T-helper 22 cell (primary cell): ENCODE results near the gene SBSN.
"Not testable (repeated sequence)": the region's sequence is repeated elsewhere in the genome, so short reads cannot be mapped to it uniquely, and the experiment has no call there.

Source experiments
- DNase-seq: peaks from one replicate; pipeline ENCODE4 v3.0.0-alpha.2; 2020; ENCODE audit warnings: low read depth

SBSN gene

DNA sequence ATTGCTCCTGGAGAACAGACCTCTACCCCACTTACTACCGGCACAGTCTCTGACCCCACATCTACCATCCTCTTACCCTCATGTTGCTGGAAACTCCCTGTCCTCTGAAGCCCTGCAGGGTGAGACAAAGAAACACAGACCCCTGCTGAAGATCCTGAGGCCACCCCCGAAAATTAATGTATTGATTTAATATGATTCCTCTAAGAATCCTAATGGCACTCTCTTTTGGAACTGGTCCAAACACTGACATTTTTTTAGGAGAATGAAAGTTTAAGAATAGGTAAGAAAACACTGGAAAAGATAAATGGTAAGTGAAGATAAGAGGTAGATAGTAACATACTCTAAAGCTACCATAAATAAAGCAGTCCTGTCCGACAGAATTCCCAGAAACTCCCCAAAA is 20.0 kb downstream of the SBSN start:
- no peak for DNase-seq

DNA sequence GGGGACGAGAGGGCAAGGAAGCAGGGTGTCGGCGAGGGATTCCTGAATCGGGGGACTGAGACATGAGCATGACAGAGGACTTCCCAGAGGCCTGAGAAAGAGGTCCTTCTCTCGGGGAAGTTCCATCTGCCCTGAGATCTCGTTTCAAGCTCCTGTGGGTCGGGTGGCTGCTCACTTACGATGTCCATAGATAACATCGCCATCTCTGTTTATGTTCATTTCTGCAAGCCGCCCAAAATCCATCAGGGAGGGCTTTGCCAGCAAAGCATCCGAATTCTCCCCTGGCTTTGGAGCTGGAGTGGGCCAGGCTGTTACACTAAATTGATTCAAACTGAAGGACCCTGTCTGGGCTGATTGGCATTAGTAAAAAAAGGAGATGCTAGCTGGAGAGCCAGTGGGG is 20.6 kb downstream of the SBSN start:
- no peak for DNase-seq

DNA sequence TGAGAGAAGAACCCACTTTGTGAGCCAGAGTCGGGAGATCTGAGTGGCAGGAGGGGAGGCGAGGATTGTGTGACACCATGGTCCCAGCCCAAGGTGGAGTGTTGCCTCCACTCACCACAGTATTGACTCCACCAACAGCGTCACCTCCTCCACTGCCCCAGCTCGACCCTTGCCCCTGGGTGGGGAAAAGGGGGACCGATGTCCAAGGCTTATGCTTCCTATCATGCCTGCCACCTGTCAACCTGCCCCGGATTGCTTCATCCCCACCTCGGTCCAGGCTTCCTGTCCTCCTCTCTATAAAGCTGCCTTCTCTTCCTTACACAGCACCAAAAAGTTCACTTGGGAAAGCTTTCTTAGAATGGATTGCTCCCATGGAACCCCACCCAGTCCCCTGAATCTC is 22.1 kb downstream of the SBSN start:
- DNase-seq: no peak

DNA sequence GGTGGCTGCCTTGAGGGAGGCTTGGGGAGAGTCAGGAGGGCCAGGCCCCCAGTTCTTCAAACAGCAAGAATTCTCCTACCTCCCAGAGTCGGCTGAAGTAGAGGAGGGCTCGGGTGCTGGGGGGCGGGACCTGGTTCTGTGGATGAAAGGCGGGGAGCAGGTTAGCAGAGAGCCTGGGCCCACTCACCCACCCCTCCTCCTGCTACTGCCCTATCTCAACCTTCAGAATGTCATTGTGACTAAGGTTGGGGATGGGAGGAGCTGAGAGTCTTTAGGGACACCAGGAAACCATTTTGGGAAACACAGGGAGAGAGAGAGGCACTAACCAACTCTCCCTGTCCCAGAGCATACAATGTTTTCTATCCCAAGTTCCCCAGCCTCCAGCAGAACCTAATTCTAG is 25.4 kb downstream of the SBSN start:
- DNase-seq: no peak

DNA sequence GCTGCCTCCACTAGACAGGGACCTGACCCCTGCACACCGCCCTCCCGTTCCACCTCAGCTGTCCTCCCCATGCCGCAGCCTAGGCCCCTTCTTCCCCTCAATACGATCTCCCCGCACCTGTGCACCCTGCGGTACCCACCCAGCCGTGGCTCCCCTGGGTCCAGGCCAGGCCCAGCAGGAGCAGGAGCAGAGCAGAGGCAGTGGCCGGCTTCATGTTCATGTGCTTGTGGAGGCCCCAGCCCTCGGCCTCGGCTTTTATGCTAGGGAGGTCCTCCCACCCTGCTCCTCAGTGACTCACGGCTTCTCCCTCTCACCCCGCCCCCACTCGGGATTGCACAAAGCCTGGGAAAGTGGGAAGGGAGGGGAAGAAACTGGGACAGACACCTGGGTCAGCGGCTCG is 26.4 kb downstream of the SBSN start:
- DNase-seq: no peak

DNA sequence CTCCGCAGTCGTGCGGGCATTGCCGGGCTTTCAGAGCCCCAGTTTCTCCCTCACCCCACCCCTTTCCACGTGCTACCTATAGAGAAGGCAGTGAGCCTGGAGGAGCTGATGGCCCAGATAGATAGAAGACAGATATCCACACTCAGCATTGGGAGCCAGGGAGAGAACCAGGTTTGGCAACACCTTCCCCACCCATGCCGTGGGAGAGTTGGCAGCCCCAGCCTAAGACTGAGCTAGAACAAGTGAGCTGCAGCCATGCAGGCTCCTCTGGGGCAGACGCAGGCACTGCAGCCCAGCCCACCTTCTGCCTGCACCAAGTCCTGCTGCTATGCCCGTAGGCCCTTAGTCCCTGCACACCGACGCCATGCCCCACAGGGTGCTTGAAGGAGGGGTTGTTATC is 27.5 kb downstream of the SBSN start:
- DNase-seq: no peak

DNA sequence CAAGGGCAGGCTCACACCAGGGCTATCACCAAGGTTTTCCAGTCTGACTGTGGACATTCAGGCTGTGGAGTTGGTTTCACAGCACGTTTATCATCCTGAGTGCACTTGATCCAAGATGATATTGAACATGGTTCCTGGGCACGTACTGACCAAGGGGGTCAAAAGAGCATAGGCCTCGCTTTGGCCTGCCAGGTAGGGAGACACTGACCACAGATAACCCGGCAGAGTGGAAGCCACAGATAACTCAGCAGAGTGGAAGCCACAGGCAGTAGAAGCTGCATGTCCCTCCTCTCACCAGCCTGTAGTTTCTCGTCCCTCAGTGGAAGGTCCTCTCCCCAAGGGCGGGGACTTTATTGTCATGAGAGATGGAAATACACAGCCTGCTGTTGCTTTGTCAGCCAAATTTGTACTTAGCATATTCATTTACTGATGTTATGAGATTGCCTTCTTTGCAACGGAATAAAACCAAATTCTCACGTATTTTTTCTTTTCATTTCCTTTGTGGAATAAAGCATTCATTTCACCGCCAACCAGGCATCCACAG is 29.1 kb downstream of the SBSN start:
- DNase-seq: no peak

DNA sequence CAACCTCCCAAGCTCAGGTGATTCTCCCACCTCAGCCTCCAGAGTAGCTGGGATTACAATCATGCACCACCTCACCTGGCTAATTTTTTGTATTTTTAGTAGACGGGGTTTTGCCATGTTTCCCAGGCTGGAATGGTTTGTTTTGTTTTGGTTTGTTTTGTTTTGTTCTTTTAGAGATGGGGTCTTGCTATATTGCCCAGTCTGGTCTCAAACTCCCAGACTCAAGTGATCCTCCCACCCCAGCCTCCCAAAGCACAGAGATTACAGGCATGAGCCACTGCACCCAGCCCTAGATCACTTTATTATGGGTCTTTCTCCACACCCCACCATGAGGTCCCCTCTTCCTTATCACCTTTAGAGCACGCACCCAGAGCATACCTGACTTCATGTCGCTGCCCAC is 29.9 kb downstream of the SBSN start:
- no peak for DNase-seq

DNA sequence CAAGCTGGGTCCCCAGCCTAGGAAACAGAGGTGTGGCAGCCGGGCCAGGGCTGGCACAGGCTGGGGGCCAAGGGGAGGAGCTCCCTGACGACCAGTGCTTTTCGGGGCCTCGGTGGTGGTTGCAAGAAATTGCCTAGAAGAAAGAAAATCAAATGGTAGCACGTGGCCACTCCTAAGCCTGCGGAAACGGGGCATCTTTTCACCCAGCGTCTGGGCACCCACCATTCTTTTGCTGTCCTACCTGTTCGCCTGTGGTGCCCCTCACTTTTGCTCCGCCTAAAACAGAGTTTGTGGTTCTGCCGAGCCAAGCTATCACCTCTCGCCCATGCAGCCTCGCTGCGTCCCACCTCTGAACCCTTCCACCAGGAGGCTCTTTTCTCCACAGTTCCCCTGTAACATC is 30.7 kb downstream of the SBSN start:
- DNase-seq: no peak

DNA sequence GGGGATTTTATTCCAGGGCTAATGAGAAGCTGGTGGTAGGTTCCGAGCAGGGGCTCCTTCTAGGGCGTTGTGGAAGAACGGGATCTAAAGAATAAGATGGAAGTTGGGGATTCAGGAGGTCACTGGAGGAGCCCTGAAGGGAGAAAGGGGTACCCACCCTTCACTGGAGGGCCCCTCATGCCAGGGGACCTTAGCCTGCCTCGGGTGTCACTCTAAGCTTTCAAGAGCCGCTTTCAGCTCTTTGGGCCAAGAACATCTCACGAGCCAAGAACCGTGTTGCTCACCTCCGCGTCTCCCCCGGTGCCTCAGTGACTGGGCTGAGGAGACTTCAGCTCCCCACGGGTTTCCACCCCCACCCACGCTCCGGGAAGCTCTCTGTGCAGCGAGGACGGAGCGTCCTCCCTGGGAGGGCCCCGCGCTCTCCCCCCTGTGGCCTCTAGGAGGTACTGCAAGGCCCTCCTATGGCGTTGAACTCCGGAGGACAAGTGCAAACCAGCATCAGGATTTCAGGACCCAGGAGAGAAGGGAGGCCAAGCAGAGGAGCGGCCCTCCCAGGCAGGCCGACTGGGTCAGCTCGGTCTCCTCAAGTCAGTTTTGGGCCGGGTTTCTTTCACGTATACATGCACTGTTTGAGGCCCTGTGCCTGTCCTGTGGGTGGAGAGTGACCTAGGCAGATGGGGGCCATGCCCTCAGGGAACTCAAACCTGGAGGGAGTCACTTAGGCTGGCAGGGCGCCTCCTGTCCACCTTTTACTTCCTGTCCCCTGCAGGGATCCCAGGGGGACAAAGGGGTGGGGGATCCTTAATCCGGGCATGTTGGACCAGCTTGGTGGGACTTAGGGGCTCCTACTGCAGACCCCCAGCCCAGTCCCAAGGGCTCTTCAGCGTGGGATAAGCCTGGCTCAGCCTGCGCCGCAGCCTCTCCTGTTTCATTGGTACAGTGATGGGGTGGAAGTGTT is 32.7 kb downstream of the SBSN start:
- DNase-seq: peak; percentile 25

DNA sequence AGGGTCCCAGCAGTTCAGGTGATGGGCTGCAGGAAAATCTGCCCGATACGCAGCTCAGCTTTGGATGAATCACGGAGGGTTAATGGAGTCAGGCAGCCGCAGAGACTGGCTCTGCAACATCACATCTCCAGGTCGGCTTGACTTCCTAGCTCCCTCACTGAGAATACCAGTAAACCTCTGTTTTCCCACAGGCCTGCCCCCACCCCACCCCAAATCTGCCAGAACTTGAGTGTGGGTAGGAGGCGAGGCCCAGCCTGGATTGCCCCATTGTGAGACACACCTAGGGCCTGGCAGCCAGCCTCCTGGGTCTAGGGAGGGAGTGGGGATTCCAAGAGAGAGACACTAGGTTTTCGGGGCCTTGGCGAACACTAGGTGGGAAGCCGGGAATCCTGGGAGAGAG is 34.1 kb downstream of the SBSN start:
- DNase-seq: no peak

DNA sequence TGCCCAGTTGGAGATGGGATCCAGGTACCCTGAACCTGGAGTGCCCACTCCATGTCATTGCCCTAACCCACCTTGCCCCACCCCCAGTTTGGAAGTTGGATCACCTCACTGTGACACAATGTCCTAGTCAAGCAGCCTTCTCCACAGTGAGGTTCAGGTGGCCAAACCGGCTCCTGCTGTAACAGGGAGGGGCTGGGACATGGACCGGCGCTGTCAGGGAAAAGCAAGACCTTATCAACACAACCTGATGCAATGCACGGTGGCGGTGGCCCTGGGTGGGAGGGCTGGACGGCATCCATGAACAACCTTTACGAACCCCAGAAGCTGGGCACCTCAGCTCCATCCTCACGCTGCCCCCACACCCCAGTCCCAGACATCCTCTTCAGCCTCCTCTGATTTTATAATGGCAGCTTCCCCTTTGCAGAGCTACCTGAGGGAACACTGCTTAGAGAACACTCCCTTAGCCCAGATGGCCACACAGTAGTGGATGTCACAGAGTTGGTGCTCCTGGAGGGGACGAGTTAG is 36.2 kb downstream of the SBSN start:
- no peak for DNase-seq

DNA sequence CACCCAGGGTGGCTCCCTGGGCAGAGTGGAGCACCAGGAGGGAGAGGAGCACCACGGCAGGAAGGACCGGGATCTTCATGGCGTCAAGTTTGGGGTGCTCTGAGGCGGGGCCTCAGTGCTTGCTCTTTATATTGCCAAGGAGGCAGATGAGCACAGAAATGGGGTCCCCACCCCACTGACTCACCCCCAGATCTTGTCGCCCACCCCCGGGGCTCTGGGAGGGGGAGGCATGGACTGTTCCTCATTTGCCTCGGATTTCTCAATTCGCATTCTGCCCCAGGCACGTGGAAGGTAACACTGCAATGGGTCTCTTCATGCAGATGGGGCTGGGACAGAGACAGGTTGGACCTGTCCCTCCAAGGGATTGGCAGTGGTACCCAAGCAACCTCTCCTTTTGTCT is 37.7 kb downstream of the SBSN start, which contains the start of gene KRTDAP:
TSS of gene KRTDAP (minus strand) at position 101 of the 400 bp plus-strand sequence. CDS start at position 79, 22 bp downstream.
- no peak for DNase-seq

DNA sequence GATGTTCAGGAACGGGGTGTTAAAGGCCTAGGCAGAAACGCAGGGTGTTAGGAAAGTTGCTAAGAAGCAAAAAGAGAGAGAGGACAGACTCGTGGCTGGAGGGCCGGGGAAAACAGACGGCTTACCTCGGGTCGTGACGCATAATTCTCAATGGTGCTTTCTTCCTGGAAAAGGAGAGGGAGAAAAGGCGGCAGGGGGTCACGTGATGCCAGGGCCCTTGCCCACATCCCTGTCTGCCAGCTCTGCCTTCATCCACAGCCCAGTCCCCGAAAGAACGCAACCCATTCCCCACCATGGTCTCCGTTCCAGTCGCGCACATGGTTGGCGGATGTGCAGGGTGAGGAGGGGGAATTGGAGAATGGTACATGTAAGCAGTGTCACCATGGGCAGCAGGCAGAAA is 39.4 kb downstream of the SBSN start:
- no peak for DNase-seq

DNA sequence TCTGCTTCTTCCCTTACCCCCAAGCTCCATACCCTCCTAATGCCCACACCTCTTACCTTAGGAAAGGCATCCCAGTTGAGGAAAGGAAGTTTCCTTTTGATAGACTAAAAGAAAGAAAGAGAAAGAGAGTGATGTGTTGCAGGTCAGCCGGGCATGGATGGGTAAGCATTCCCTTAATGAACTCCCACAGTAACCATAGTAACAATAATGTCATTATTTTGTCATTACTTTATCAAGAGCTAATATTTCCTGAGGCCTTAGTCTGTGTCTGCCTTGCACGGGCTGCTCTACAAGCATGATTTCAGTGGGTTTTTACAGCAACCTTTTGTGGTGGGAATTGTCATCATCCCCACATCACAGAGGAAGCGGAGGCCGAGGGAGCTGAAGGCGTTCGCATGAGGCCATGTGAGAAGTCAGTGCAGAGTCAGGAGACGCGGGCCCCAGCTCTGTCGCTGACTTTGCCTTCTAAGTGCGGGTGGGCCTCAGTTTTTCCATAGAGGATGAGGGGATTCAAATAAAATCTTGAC is 40.4 kb downstream of the SBSN start:
- DNase-seq: no peak

DNA sequence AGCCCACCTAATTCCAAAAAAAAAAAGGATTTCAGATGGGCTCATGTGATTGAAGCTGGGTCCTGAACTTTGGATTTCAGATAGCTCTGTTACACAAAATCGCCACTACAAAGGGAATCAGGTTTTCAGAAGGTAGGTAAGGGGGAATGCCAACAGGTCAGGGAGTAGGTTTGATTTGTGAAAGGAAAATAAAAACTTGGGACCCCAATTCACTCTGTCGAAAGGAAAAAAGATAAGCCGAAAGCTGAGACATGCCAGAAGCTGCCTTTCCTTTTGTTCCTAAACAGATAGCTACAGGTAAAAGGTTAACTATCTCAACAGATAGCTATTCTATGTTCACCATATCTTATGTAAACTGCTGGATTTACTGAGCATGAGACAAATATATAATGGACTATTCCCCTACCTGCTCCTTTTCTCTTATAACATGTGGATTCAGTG is 41.8 kb downstream of the SBSN start:
- DNase-seq: no peak

DNA sequence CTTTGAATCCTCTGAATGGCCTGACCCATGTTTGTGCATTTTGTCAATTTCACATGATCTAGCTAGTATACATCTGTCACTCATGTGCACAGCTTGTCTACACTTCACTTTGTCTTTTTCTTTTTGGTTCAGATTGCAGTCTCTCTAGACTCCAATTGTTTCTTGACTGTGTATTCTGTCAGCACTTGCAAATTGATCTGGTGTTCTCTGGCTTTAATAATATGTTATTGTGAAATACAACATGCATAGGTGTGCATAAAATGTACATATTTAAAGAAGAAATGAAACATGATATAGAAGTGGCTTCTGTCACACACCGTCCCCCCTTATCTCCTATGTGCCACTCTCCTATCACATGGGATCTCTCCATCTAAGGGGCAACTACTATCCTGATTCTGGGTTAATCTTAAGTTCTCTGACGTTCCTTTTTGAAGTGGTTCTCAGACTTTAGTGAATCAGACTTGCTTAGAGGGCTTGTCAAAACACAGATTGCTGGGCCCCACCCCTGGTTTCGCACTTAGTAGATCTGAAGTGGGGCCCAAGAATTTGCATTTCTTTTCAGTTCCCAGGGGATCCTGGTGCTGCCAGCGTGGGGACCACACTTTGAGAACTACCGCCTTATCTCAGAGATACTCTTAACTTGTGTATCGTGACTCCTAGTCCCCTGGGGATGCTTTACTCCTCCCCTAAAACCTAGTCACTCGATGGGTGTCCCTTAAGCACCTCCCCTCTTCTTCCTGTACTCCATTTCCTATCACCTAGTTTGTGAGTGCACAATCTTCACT is 43.7 kb downstream of the SBSN start:
- no peak for DNase-seq

DNA sequence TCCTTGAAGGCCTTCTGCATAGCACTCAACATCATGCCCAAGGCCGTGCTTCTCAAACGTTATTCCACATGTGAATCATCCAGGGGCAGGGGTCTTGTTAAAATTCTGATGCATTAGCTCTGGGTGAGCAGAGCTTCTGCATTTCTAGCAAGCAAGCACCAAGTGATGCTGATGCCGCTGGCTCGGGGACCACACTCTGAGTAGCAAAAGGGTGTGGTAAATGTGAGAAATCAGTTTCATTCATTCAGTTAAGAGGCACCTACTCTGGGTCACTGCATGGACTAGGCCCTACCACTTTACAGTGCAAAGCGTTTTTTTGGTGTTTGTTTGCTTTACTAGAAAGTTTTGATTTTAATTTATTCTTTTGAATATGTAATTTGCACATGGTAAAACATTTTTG is 45.0 kb downstream of the SBSN start:
- DNase-seq: no peak

DNA sequence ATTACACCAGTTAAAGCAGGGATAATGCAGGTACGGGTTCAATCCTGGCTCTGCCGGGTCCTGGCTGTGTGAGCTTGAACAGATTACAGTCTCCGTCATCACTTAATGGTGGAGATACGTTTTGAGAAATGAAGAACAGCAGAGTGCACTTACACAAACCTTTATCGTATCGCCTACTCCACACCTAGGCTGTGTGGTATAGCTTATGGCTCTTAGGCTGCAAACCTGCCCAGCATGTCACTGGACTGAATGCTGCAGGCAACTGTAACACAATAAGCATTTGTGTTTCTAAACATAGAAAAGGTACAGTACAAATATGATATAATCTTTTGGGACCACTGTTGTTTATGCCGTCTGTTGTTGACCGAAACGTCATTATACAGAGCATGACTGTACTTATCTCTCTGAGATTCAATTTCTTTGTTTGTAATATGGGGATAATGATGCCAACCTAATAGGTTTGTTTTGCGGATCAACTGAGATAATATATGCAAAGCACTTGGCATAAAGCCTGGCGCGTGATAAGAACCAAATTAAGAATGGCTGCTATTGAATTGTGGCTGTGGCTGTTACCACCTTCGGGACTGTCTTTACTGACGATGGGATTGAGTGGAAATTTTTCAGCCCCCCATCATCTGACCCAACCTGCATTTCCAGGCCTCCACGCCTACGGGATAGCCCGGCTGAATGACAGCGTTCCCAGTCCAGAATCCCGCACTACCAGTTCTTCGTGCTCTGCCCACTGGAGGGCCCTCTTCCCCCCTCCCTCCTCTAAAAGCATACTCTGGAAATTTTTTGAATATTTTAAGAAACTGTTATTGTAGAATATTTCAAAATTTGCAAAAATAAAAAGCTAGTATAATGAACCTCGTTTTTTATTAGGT is 49.1 kb downstream of the SBSN start:
- no peak for DNase-seq

DNA sequence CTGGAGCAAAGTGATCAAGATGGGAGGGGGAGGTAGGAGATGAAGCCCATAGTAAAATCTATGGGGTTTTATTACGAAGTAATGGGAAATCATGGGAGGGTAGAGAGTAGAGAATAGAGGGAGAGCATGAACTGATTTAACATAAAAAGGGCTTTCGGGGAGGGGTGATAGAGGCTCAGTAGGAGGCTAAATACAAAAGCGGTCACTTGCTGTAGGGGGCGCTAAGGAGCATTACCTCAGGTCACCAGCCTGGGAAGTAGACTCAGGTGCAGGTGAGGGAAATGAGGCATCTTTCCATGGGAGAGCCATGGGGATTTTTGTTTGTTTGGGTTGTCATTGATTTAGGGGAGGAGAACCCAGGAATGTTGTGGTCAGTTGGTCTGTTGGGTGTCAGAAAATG is 52.0 kb downstream of the SBSN start:
- no peak for DNase-seq

DNA sequence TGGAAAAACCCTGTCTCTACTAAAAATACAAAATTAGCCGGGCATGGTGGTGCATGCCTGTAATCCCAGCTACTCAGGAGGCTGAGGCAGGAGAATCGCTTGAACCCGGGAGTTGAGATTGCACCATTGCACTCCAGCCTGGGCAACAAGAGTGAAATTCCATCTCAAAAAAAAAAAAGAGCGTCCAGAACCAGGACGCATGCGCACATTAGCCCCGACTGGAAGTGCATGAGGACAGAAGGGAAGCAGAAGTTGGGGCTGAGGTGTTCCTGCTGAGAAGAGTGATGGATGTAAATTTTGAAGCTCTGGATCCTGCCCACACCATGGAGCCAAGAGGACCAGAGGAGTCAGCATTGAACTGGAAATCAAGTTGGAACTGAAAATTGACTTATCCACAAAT is 53.5 kb downstream of the SBSN start:
- DNase-seq: not testable (repeated sequence)
